Measurements from ENCODE around the gene GAGE10. TPM values are rescaled to one million over a fixed set of nuclear protein-coding genes. Genes with fewer than 3 reads are reported as not detected.

GAGE10 gene
- total RNA-seq, 1 donor from 2014 or later: not detected

DNA sequence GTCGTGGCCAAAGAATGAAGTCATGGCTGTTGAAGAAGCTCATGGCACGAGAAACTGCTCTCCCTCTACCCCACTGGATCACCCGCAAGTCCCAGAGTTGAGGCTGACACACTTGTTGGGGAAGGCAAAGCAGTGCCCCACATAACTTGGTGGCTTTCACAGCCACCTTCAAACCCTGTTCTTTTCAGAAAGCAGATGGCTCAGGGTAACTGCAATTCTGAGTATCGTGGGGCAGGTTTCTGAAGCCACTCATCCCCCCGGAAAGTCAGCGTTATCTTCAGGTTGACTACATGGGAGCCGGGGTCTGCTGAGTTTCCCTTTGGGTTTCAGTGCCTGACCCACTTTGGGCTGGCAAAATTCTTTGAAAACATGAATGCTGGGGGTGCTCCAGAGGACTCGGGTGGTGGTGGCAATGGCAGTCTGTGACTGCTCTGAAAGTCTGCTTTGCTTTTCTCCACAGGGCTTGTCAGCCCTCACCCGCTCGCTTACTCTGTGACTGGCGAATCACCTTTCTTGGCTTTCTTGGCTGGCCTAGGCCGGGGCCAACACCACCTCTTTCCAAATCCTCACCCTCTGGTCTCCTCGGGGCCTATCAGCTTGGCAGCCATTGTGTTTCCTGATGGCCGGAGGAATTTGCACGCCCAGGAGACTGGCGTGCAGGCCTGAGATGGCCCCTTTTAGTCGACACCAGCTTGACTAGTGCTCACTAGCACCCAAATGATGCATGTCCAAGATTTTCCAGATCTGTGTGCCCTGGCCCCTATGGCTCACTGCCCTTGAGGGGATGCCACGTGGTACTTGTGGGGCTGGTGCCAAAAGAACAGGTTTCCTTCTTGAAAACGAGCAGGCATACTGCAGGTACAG lies 26.5 kb upstream of the GAGE10 start:
- DNase-seq (ENCODE audit: low spot score): peak; percentile 54
- TF ChIP-seq, protein P1, sequence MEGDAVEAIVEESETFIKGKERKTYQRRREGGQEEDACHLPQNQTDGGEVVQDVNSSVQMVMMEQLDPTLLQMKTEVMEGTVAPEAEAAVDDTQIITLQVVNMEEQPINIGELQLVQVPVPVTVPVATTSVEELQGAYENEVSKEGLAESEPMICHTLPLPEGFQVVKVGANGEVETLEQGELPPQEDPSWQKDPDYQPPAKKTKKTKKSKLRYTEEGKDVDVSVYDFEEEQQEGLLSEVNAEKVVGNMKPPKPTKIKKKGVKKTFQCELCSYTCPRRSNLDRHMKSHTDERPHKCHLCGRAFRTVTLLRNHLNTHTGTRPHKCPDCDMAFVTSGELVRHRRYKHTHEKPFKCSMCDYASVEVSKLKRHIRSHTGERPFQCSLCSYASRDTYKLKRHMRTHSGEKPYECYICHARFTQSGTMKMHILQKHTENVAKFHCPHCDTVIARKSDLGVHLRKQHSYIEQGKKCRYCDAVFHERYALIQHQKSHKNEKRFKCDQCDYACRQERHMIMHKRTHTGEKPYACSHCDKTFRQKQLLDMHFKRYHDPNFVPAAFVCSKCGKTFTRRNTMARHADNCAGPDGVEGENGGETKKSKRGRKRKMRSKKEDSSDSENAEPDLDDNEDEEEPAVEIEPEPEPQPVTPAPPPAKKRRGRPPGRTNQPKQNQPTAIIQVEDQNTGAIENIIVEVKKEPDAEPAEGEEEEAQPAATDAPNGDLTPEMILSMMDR (IDR thresholded peaks at IDR 0.05): no peak
- Mint-ChIP-seq H3K9me3 (ENCODE audit: low read depth) (peaks cover 3% of the 10 kb centered on the region), H3K36me3 (ENCODE audit: low read depth) (no peaks in the 10 kb centered on the region), H3K4me1 (ENCODE audit: low read depth) (peaks cover 7% of the 10 kb centered on the region), H3K27me3 (ENCODE audit: low read depth) (no peaks in the 10 kb centered on the region), H3K27ac (ENCODE audit: unreplicated experiment) (no peak overlapping the region), H3K4me3 (ENCODE audit: unreplicated experiment) (no peak overlapping the region)

DNA sequence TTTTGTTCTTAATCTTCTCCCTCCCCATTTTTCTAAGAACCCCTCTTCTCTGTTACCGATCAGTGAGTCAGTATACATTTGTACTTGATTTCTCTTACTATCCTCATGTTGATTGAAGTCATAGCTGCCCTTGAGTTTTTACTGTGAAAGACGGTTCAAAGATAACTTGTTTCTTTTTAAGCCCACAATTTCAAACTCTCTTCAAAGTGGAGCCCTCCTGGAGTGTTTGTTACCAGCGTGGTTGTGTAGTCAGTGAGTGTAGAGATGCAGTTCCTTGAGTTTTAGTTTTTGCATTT lies 26.0 kb upstream of the GAGE10 start:
- H3K4me3 Mint-ChIP-seq (ENCODE audit: unreplicated experiment): no peak overlapping the region

DNA sequence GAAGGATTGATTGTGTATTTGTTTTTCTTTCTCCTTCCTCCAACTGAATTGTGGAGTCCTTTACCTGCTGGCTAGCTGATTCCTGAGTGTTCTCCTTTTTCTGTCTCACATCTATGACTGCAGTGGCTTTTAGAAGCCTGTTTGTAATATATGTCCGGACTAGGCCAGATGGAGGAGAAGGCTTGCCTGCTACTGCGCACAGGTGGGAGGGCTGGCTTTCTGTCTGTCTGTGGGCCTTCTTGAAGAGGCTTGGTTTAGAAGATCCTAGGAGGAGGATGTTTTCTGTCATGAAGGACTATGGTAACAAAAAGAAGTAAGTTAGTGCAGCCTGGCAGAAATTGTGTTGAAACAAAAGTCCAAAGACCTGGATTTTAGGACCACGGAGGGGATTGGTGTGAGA lies 25.4 kb upstream of the GAGE10 start:
- no peak for DNase-seq (ENCODE audit: low spot score)
- Mint-ChIP-seq H3K4me1 (ENCODE audit: low read depth) (peaks cover 1% of the 10 kb centered on the region), H3K27me3 (ENCODE audit: low read depth) (no peaks in the 10 kb centered on the region), H3K4me3 (ENCODE audit: unreplicated experiment) (no peak overlapping the region), H3K36me3 (ENCODE audit: low read depth) (peaks cover 3% of the 10 kb centered on the region), H3K27ac (ENCODE audit: unreplicated experiment) (no peak overlapping the region), H3K9me3 (ENCODE audit: low read depth) (peaks cover 1% of the 10 kb centered on the region)
- TF ChIP-seq, protein P1 (IDR thresholded peaks at IDR 0.05): no peak

More for the DNA sequence above, 26.0 kb upstream of the GAGE10 start:
- Mint-ChIP-seq H3K4me1 (ENCODE audit: low read depth) (peaks cover 5% of the 10 kb centered on the region), H3K36me3 (ENCODE audit: low read depth) (peaks cover 1% of the 10 kb centered on the region), H3K9me3 (ENCODE audit: low read depth) (peaks cover 3% of the 10 kb centered on the region), H3K27me3 (ENCODE audit: low read depth) (no peaks in the 10 kb centered on the region), H3K27ac (ENCODE audit: unreplicated experiment) (no peak overlapping the region)
- no peak for DNase-seq (ENCODE audit: low spot score)
- TF ChIP-seq, protein P1 (IDR thresholded peaks at IDR 0.05): no peak

DNA sequence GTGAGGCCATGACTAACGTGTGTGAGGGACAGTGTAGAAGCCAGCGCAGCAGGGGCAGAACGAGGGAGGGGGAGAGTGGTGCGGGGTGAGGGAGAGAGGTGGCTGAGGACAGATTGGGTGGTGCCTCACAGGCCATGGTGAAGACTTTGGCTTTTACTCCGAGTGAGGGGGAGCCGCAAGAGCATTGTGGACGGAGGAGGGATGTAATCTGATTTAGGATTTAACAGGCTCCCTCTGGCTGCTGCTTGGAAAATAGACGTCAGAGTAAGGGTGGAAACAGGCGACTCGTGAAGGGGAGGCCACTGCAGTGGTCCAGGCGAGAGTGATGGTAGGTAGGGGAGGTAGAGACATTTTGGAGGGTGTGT lies 20.8 kb upstream of the GAGE10 start:
- Mint-ChIP-seq H3K4me3 (ENCODE audit: unreplicated experiment) (no peak overlapping the region), H3K27me3 (ENCODE audit: low read depth) (no peaks in the 10 kb centered on the region), H3K36me3 (ENCODE audit: low read depth) (peaks cover 3% of the 10 kb centered on the region), H3K27ac (ENCODE audit: unreplicated experiment) (no peak overlapping the region), H3K9me3 (ENCODE audit: low read depth) (peaks cover 2% of the 10 kb centered on the region), H3K4me1 (ENCODE audit: low read depth) (no peaks in the 10 kb centered on the region)
- TF ChIP-seq, protein P1 (IDR thresholded peaks at IDR 0.05): peak; percentile 51
- no peak for DNase-seq (ENCODE audit: low spot score)

DNA sequence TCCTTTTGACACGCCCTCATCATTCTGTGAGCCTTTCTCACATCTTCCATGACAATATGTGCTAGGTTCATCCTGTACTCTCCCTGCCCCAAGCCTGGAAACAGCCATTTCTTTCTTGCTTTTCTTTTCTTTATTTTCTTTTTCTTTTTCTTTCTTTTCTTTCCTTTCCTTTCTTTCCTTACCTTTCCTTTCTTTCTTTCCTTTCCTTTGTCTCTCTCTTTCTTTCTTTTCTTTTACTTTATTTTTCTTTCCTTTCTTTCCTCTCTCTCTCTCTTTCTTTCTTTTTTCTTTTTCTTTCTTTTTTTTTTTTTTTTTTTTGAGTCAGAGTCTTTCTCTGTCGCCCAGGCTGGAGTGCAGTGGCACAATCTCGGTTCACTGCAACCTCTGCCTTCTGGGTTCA lies 19.2 kb upstream of the GAGE10 start:
- TF ChIP-seq, protein P1 (IDR thresholded peaks at IDR 0.05): no peak
- H3K4me3 Mint-ChIP-seq (ENCODE audit: unreplicated experiment): no peak overlapping the region
- no peak for DNase-seq (ENCODE audit: low spot score)
- H3K36me3 Mint-ChIP-seq (ENCODE audit: low read depth): peaks cover 3% of the 10 kb centered on the region
- no peaks in the 10 kb centered on the region for H3K27me3 Mint-ChIP-seq (ENCODE audit: low read depth)
- H3K27ac Mint-ChIP-seq (ENCODE audit: unreplicated experiment): no peak overlapping the region
- no peaks in the 10 kb centered on the region for H3K4me1 Mint-ChIP-seq (ENCODE audit: low read depth)
- H3K9me3 Mint-ChIP-seq (ENCODE audit: low read depth): peaks cover 3% of the 10 kb centered on the region
